ENCODE results near the gene PRKCH.

GRCh38 chr14:61331992-61332657 lies 10.7 kb downstream of the PRKCH start:
- peak; percentile 21; the same call in 1 of the 2 replicates for TF ChIP-seq POLR2AphosphoS5 (IDR thresholded peaks at IDR 0.05; ENCODE audit: borderline replicate concordance, low read depth, low read length)
- no peak for TF ChIP-seq FOXP2 (optimal IDR thresholded peaks at IDR 0.05; ENCODE audit: control extremely low read depth, extremely low read length, insufficient read depth)
- TF ChIP-seq EZH2 (IDR thresholded peaks at IDR 0.05) = no peak

Measured in SK-N-MC (cell line).